ENCODE data around the gene PRDM16. TPM values are rescaled to one million over a fixed set of nuclear protein-coding genes. Genes with fewer than 3 reads are reported as not detected.

PRDM16 gene
- total RNA-seq, 1 experiment from 2014 or later = 1.6 TPM

- TF ChIP-seq PRDM15 (CRISPR knock-in tag; IDR thresholded peaks at IDR 0.05) = no peak
- TF ChIP-seq NR3C1 (CRISPR knock-in tag; conservative IDR thresholded peaks at IDR 0.05; ENCODE audit: low read depth) = no peak
Measured at GRCh38 chr1:3053366-3053980, 15.5 kb upstream of the PRDM16 start (continued).

GRCh38 chr1:3053986-3054385 lies 15.0 kb upstream of the PRDM16 start:
- CTCF ChIA-PET = no interaction called here
- Mint-ChIP-seq H3K27ac (no peak overlapping the region), H3K4me1 (no peaks in the 10 kb centered on the region), H3K9me3 (peaks cover 14% of the 10 kb centered on the region), H3K4me3 (no peak overlapping the region), H3K36me3 (no peaks in the 10 kb centered on the region), H3K27me3 (ENCODE audit: low read depth) (peaks cover 33% of the 10 kb centered on the region)
- POLR2A ChIA-PET = no interaction called here
- TF ChIP-seq NR1H2 (CRISPR knock-in tag; IDR thresholded peaks at IDR 0.05) (no peak), ZMAT4 (CRISPR knock-in tag; IDR thresholded peaks at IDR 0.05) (no peak), ZNF396 (CRISPR knock-in tag; IDR thresholded peaks at IDR 0.05; ENCODE audit: borderline replicate concordance) (no peak), CREM (CRISPR knock-in tag; IDR thresholded peaks at IDR 0.05) (no peak), IRF2 (CRISPR knock-in tag; IDR thresholded peaks at IDR 0.05; ENCODE audit: borderline replicate concordance, low read depth) (no peak), ZNF317 (CRISPR knock-in tag; IDR thresholded peaks at IDR 0.05; ENCODE audit: borderline replicate concordance, low read depth) (no peak), AFF4 (CRISPR knock-in tag; IDR thresholded peaks at IDR 0.05; ENCODE audit: borderline replicate concordance) (no peak), ZNF281 (CRISPR knock-in tag; IDR thresholded peaks at IDR 0.05) (no peak), ZNF512 (CRISPR knock-in tag; IDR thresholded peaks at IDR 0.05; ENCODE audit: borderline replicate concordance) (no peak), ETV6 (CRISPR knock-in tag; IDR thresholded peaks at IDR 0.05) (no peak), CBFB (CRISPR knock-in tag; IDR thresholded peaks at IDR 0.05; ENCODE audit: low read depth) (no peak), MYBL2 (CRISPR knock-in tag; IDR thresholded peaks at IDR 0.05) (no peak), RELA (CRISPR knock-in tag; IDR thresholded peaks at IDR 0.05; ENCODE audit: borderline replicate concordance) (no peak)
- no peak for DNase-seq (ENCODE audit: low spot score)
- no peak for ATAC-seq
